IMR-90 (cell line): ENCODE results near the gene GMPPA. TPM values are rescaled to one million over a fixed set of nuclear protein-coding genes. Genes with fewer than 3 reads are reported as not detected.
A peak's percentile ranks its signal among the peaks of the same experiment; 100 is the strongest.

Experiments
- ATAC-seq: fragments of 200-7000 bp; cut with Tn5 transposase; 2 replicates; pipeline ENCODE4 v1.9.1; 2020; ENCODE audit warnings: low read depth, mild to moderate bottlenecking, moderate library complexity
- BruUV-seq: library from RNA; stranded (reverse); fragments of 400-500 nt; replicated peaks from 2 replicates; lab custom pipeline; 2021; lab: Mats Ljungman, UMichigan
- CTCF ChIA-PET: fragments of 300-600 bp; formaldehyde crosslinking; extraction: SDS; loops from one replicate; lab custom pipeline; 2021; ENCODE audit warnings: antibody characterized with exemption; lab: Yijun Ruan, JAX
- POLR2A ChIA-PET: fragments of 300-600 bp; sonication (Branson Sonifier 250); formaldehyde crosslinking; loops from one replicate; lab custom pipeline; 2022; ENCODE audit warnings: antibody characterized with exemption; ENCODE audit not compliant: unreplicated experiment; lab: Charles Lee
- DNase-seq: peaks from one replicate; pipeline ENCODE4 v3.0.0; 2013
- H2AFZ ChIP-seq: replicated peaks from 2 replicates; pipeline ENCODE3; 2013; ENCODE audit warnings: low read length, mild to moderate bottlenecking; ENCODE audit not compliant: poor library complexity
- H2AK5ac ChIP-seq: 2 replicates; pipeline ENCODE4 v1.6.1; 2013; ENCODE audit warnings: low read depth, low read length, inconsistent platforms
- H2AK9ac ChIP-seq: replicated peaks from 2 replicates; pipeline ENCODE3; 2013; ENCODE audit warnings: mild to moderate bottlenecking, low read depth, low read length, moderate library complexity; ENCODE audit not compliant: poor library complexity
- H2BK120ac ChIP-seq: 2 replicates; pipeline ENCODE4 v1.6.1; 2013; ENCODE audit warnings: low read depth, low read length, inconsistent platforms
- H2BK15ac ChIP-seq: 3 replicates; pipeline ENCODE4 v1.6.1; 2013; ENCODE audit warnings: low read depth, low read length, inconsistent platforms
- H2BK20ac ChIP-seq: 2 replicates; pipeline ENCODE4 v1.6.1; 2013; ENCODE audit warnings: low read depth, mild to moderate bottlenecking, inconsistent platforms, low read length, moderate library complexity
- H2BK5ac ChIP-seq: 2 replicates; pipeline ENCODE4 v1.6.1; 2013; ENCODE audit warnings: mild to moderate bottlenecking, low read depth, low read length, inconsistent platforms; ENCODE audit not compliant: poor library complexity, severe bottlenecking
- H3K14ac ChIP-seq: replicated peaks from 2 replicates; pipeline ENCODE4 v1.6.1; 2013; ENCODE audit warnings: low read depth, low read length, inconsistent platforms
- H3K18ac ChIP-seq: 2 replicates; pipeline ENCODE4 v1.6.1; 2013; ENCODE audit warnings: low read depth, low read length, control low read depth
- H3K23ac ChIP-seq: 2 replicates; pipeline ENCODE4 v1.6.1; 2013; ENCODE audit warnings: low read depth, low read length, inconsistent platforms
- H3K27ac ChIP-seq: 2 replicates; pipeline ENCODE4 v1.5.1; 2013; ENCODE audit warnings: mild to moderate bottlenecking, control low read depth, low read length; ENCODE audit not compliant: insufficient read depth
- H3K27me3 ChIP-seq: 2 replicates; pipeline ENCODE4 v1.6.1; 2013; ENCODE audit warnings: low read length; ENCODE audit not compliant: control insufficient read depth, insufficient read depth
- H3K36me3 ChIP-seq: 2 replicates; pipeline ENCODE4 v1.6.1; 2013; ENCODE audit warnings: low read length, mixed read lengths; ENCODE audit not compliant: control insufficient read depth, insufficient read depth
- H3K4ac ChIP-seq: 2 replicates; pipeline ENCODE4 v1.6.1; 2013; ENCODE audit warnings: low read depth, low read length, inconsistent platforms
- H3K4me1 ChIP-seq: 2 replicates; pipeline ENCODE4 v1.6.1; 2013; ENCODE audit warnings: low read length, mixed read lengths; ENCODE audit not compliant: control insufficient read depth, insufficient read depth
- H3K4me2 ChIP-seq: 2 replicates; pipeline ENCODE4 v1.6.1; 2013; ENCODE audit warnings: low read depth, mild to moderate bottlenecking, control low read depth, low read length, moderate library complexity
- H3K4me3 ChIP-seq: 2 replicates; pipeline ENCODE4 v1.5.1; 2013; ENCODE audit warnings: low read depth, mild to moderate bottlenecking, control low read depth, low read length, moderate library complexity; ENCODE audit not compliant: insufficient read depth
- H3K56ac ChIP-seq: 2 replicates; pipeline ENCODE4 v1.6.1; 2013; ENCODE audit warnings: low read length, inconsistent platforms; ENCODE audit not compliant: insufficient read depth; ENCODE audit errors: extremely low read depth
- H3K79me1 ChIP-seq, 2 experiments: 2 replicates each; pipeline ENCODE4 v1.6.1; 2013; ENCODE audit warnings: low read length in 2 of 2, inconsistent platforms in 1 of 2, low read depth in 1 of 2
- H3K9ac ChIP-seq: 2 replicates; pipeline ENCODE4 v1.6.1; 2013; ENCODE audit warnings: low read depth, low read length, control low read depth
- H3K9me1 ChIP-seq: 2 replicates; pipeline ENCODE4 v1.6.1; 2013; ENCODE audit warnings: low read length, inconsistent platforms; ENCODE audit not compliant: insufficient read depth
- H3K9me3 ChIP-seq: 2 replicates; pipeline ENCODE4 v1.6.1; 2013; ENCODE audit warnings: low read length; ENCODE audit not compliant: control insufficient read depth, insufficient read depth
- H4K20me1 ChIP-seq: 2 replicates; pipeline ENCODE4 v1.6.1; 2013; ENCODE audit warnings: low read length, inconsistent platforms; ENCODE audit not compliant: insufficient read depth
- H4K5ac ChIP-seq: 2 replicates; pipeline ENCODE4 v1.6.1; 2013; ENCODE audit warnings: mild to moderate bottlenecking, low read depth, low read length, control low read depth
- H4K8ac ChIP-seq, 2 experiments: 2 replicates each; pipeline ENCODE4 v1.6.1; 2013; ENCODE audit warnings: low read depth in 2 of 2, low read length in 2 of 2, control low read depth in 1 of 2, inconsistent platforms in 1 of 2
- H4K91ac ChIP-seq: 2 replicates; pipeline ENCODE4 v1.6.1; 2013; ENCODE audit warnings: low read depth, low read length, inconsistent platforms; ENCODE audit not compliant: insufficient read depth
- BHLHE40 ChIP-seq: fragments of 150-350 bp; IDR thresholded peaks from 2 replicates; pipeline ENCODE4 v1.6.1; 2016; ENCODE audit warnings: mild to moderate bottlenecking, low read depth, low read length
- CEBPB ChIP-seq: IDR thresholded peaks from 2 replicates; pipeline ENCODE4 v1.6.1; 2012; ENCODE audit warnings: low read depth, low read length, improper control_type of control experiment
- CHD1 ChIP-seq: IDR thresholded peaks from 2 replicates; pipeline ENCODE4 v1.6.1; 2012; ENCODE audit warnings: low read depth, low read length, improper control_type of control experiment
- CTCF ChIP-seq: conservative IDR thresholded peaks from 2 replicates; pipeline ENCODE4 v1.5.1; 2012; ENCODE audit warnings: mild to moderate bottlenecking, low read depth, low read length, improper control_type of control experiment
- ELK1 ChIP-seq: fragments of 150-350 bp; IDR thresholded peaks from 2 replicates; pipeline ENCODE4 v1.6.1; 2016; ENCODE audit warnings: low read depth, mild to moderate bottlenecking, low read length, moderate library complexity, borderline replicate concordance
- FOS ChIP-seq: fragments of 150-350 bp; IDR thresholded peaks from 2 replicates; pipeline ENCODE4 v1.6.1; 2016; ENCODE audit warnings: low read depth, low read length
- MAFK ChIP-seq: IDR thresholded peaks from 2 replicates; pipeline ENCODE4 v1.6.1; 2012; ENCODE audit warnings: low read depth, low read length, improper control_type of control experiment
- MAZ ChIP-seq: IDR thresholded peaks from 2 replicates; pipeline ENCODE4 v1.6.1; 2012; ENCODE audit warnings: low read depth, mild to moderate bottlenecking, low read length, improper control_type of control experiment, moderate library complexity, borderline replicate concordance
- MXI1 ChIP-seq: IDR thresholded peaks from 2 replicates; pipeline ENCODE4 v1.6.1; 2012; ENCODE audit warnings: low read depth, mild to moderate bottlenecking, low read length, moderate library complexity, borderline replicate concordance
- NFE2L2 ChIP-seq: fragments of 150-350 bp; IDR thresholded peaks from 2 replicates; pipeline ENCODE4 v1.6.1; 2016; ENCODE audit warnings: low read depth, mild to moderate bottlenecking, low read length
- POLR2A ChIP-seq: IDR thresholded peaks from 2 replicates; pipeline ENCODE4 v1.6.1; 2012; ENCODE audit warnings: mild to moderate bottlenecking, low read depth, low read length
- RAD21 ChIP-seq: IDR thresholded peaks from 2 replicates; pipeline ENCODE4 v1.6.1; 2012; ENCODE audit warnings: low read length, improper control_type of control experiment
- RCOR1 ChIP-seq: IDR thresholded peaks from 2 replicates; pipeline ENCODE4 v1.6.1; 2012; ENCODE audit warnings: mild to moderate bottlenecking, low read length, improper control_type of control experiment; ENCODE audit not compliant: insufficient replicate concordance
- RFX5 ChIP-seq: IDR thresholded peaks from 2 replicates; pipeline ENCODE4 v1.8.0; 2012; ENCODE audit warnings: low read depth, mild to moderate bottlenecking, low read length, moderate library complexity
- SMC3 ChIP-seq: fragments of 150-350 bp; IDR thresholded peaks from 2 replicates; pipeline ENCODE4 v1.6.1; 2016; ENCODE audit warnings: low read depth, mild to moderate bottlenecking, antibody characterized with exemption, low read length, moderate library complexity
- USF2 ChIP-seq: fragments of 150-350 bp; IDR thresholded peaks from 2 replicates; pipeline ENCODE4 v1.6.1; 2017; ENCODE audit warnings: mild to moderate bottlenecking, antibody characterized with exemption, low read length, low read depth
- WGBS, 2 experiments: methylation state at CpG; one replicate each; pipeline versions ENCODE4 v1.1.5 to v1.1.7; 2013; ENCODE audit warnings: missing lambda C conversion rate in 2 of 2; ENCODE audit not compliant: insufficient read length in 1 of 2; ENCODE audit errors: extremely low coverage in 2 of 2; 5-methylcytosine and 5-hydroxymethylcytosine counted together
- dilution Hi-C: fragments of 300-500 bp; cut with HindIII; formaldehyde crosslinking; loops from one replicate; pipeline ENCODE4 v1.14.3; 2018; ENCODE audit warnings: low sequenced_read_pairs; ENCODE audit not compliant: unreplicated experiment
- in situ Hi-C: fragments of 300-500 bp; cut with MboI; formaldehyde crosslinking; loops from 3 replicates; pipeline ENCODE4 v1.14.3; 2019; ENCODE audit warnings: low sequenced_read_pairs, inconsistent platforms, mixed read lengths
- intact Hi-C: fragments of 100-400 bp; cut with micrococcal nuclease; formaldehyde crosslinking; loops from 2 replicates; pipeline ENCODE4 v1.10.0; 2022
- polyA plus RNA-seq, 3 experiments: library from polyadenylated mRNA; depleted of rRNA; stranded (reverse); fragments of >200 nt; gene quantifications; 2 replicates each; pipeline ENCODE4 v1.2.3, GENCODE V29; 2012; ENCODE audit warnings: low replicate concordance in 1 of 3
- total RNA-seq: library from RNA; depleted of rRNA; stranded (reverse); fragments of >200 nt; gene quantifications from 2 replicates; pipeline ENCODE4 v1.2.3, GENCODE V29; 2012

GMPPA gene
- total and polyA plus RNA-seq, 2 of the 4 experiments (the other 2 are of a cell fraction): 103 to 134 TPM

- H3K4me2 ChIP-seq: peak overlapping the region; percentile 90
- H4K91ac ChIP-seq: no peak overlapping the region
- no TSS peak for BruUV-seq
- no peak overlapping the region for H2BK20ac ChIP-seq
- H3K4me1 ChIP-seq: peaks cover 8% of the 10 kb centered on the region; the same call in 1 of the 2 replicates
- no peak overlapping the region for H3K14ac ChIP-seq
- H3K4me3 ChIP-seq: peak overlapping the region; percentile 79
- H2AK9ac ChIP-seq: no peak overlapping the region
- peak overlapping the region; percentile 98 for H2AFZ ChIP-seq
- H3K4ac ChIP-seq: no peak overlapping the region
- H2AK5ac ChIP-seq: no peak overlapping the region
- no peaks in the 10 kb centered on the region for H3K9me1 ChIP-seq
- no peaks in the 10 kb centered on the region for H3K36me3 ChIP-seq
- no peak overlapping the region for H2BK5ac ChIP-seq
- H4K8ac ChIP-seq: no peak overlapping the region
- H3K23ac ChIP-seq: no peak overlapping the region
- no peak for ATAC-seq
- H3K9ac ChIP-seq: no peak overlapping the region
- no peak overlapping the region for H2BK15ac ChIP-seq
- H4K20me1 ChIP-seq: no peaks in the 10 kb centered on the region; the same call in 1 of the 2 replicates
- intact Hi-C loops: no loop called here
- H4K5ac ChIP-seq: no peak overlapping the region
- no peak overlapping the region for H3K18ac ChIP-seq
- DNase-seq: no peak
- CTCF ChIA-PET: no interaction called here
- H3K56ac ChIP-seq: no peak overlapping the region
- dilution Hi-C loops: no loop called here
- no peak overlapping the region for H2BK120ac ChIP-seq
- in situ Hi-C loops: no loop called here
- no peak for TF ChIP-seq RCOR1
- no peak for TF ChIP-seq BHLHE40
- TF ChIP-seq MAZ: no peak
- TF ChIP-seq ELK1: no peak
- no peak for TF ChIP-seq USF2
- TF ChIP-seq RFX5: no peak
- TF ChIP-seq POLR2A: no peak
- TF ChIP-seq MXI1: no peak
- no peak for TF ChIP-seq FOS
- no peak for TF ChIP-seq NFE2L2
- TF ChIP-seq RAD21: no peak
- no peak for TF ChIP-seq CTCF
- no peak for TF ChIP-seq CEBPB
- TF ChIP-seq MAFK: no peak
- no peak for TF ChIP-seq CHD1
- TF ChIP-seq SMC3: no peak
- POLR2A ChIA-PET: no interaction called here
- H3K9me3 ChIP-seq: no peaks in the 10 kb centered on the region
- H3K27ac ChIP-seq: no peak overlapping the region
- 0% methylated on average over 1 of the region's 7 CpGs; no CpG with 5 or more reads in 1 of the 2 experiments for WGBS, 2 experiments
- H3K79me1 ChIP-seq: no peaks in the 10 kb centered on the region
- no peaks in the 10 kb centered on the region for H3K27me3 ChIP-seq
Observed at GRCh38 chr2:219553168-219553417, 54.4 kb downstream of the GMPPA start.
